GM12872 (cell line): ENCODE measurements around the gene VWA5B1.

Experiments
- TF ChIP-seq, protein P1 (sequence below): IDR thresholded peaks from 3 replicates; pipeline ENCODE4 v1.5.1; 2011; ENCODE audit warnings: low read depth, mild to moderate bottlenecking, low read length, moderate library complexity; ENCODE audit not compliant: insufficient read depth

Gene VWA5B1

DNA sequence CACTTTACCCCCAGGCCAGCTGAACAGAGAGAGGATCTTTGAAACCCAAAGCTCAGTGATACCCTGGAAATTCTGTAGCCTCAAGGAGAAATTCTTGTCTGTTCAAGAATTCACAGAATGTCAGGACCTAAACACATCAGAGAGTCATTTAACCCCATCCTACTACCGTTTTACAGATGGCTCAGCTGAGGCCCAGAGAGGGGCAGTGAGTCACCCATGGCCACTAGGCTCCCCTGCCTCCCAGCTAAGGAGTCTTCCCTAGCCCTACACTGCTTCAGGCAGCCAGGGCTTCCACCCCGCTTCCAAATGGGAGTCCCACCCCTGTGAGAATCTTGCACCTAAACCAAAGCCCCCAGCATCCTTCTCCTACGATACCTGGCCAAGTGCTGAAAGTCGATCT lies 28.3 kb downstream of the VWA5B1 start:
- TF ChIP-seq, protein P1, sequence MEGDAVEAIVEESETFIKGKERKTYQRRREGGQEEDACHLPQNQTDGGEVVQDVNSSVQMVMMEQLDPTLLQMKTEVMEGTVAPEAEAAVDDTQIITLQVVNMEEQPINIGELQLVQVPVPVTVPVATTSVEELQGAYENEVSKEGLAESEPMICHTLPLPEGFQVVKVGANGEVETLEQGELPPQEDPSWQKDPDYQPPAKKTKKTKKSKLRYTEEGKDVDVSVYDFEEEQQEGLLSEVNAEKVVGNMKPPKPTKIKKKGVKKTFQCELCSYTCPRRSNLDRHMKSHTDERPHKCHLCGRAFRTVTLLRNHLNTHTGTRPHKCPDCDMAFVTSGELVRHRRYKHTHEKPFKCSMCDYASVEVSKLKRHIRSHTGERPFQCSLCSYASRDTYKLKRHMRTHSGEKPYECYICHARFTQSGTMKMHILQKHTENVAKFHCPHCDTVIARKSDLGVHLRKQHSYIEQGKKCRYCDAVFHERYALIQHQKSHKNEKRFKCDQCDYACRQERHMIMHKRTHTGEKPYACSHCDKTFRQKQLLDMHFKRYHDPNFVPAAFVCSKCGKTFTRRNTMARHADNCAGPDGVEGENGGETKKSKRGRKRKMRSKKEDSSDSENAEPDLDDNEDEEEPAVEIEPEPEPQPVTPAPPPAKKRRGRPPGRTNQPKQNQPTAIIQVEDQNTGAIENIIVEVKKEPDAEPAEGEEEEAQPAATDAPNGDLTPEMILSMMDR = no peak

DNA sequence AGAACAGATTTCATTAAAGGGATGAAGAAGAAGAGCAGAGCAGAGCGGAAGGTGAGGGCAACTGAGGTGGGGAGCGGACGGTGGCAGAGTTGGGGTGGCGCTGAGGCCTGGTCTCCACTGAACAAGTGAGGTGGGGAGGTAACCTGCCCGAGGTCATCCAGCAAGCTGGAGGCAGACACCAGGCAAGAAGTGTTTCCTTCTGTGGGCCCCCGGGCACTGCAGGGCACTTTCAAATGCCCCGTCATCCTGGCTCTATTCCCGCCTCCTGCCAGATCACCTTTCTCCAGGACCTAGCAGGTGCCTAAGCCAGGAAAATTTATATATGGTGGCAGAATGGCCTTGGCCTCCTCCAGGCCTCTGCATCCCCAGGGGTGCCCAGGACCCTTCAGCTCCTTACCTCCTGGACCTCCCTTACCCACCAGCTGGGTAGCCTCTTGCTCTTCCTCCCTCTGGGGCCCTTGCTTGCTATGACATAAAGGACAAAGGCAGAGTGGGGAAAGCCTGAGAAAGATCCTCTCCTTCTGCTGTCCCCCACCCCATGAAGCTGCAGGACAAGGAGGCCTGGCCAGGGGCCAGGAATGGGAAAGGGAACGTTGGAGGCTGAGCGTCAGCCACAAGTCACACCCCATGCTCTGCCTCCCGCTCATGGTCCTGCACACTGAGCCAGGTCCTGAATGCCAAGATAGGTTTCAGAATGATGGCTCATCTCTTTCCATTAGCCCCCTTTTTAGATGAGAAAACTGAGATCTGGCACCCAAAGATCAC lies 29.0 kb downstream of the VWA5B1 start:
- TF ChIP-seq, protein P1 = no peak

DNA sequence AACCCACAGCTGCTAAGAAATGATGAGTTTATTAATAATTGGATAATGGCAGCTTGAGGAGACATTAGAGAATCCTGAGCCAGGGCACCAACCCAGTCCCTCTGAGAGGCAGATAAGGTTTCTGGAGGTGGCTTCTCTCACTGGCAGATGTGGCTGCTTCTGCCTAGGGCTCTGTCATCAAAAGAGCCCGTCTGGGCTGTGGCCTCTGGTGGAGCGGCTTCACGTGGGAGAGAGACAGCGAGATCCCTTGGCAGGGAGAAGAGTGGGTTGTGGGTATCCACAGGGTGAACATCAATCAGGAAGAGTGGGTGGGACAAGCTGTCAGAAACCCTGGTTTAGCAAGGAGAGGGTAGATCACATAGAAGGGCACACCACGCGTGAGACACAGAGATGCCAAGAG lies 30.0 kb downstream of the VWA5B1 start:
- TF ChIP-seq, protein P1 = no peak

DNA sequence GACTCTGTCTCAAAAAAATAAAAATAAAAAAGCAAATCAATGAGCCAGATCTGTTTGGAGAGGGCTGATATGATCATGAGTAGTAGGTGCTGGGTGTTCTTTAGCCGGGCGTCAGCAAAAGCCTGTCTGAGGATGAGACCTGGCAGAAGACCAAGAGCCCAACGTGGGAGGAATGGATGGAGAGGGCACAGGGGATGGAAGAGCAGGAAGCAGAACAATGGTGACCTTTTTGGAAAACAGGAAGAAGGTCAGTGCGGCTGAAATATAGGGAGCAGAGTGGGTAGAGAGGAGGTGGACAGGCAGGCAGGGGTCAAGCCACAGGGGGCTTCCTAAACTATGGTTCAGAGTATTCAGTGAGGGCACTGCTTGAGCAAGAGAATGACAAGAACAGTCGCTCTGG lies 30.9 kb downstream of the VWA5B1 start:
- TF ChIP-seq, protein P1 = no peak

DNA sequence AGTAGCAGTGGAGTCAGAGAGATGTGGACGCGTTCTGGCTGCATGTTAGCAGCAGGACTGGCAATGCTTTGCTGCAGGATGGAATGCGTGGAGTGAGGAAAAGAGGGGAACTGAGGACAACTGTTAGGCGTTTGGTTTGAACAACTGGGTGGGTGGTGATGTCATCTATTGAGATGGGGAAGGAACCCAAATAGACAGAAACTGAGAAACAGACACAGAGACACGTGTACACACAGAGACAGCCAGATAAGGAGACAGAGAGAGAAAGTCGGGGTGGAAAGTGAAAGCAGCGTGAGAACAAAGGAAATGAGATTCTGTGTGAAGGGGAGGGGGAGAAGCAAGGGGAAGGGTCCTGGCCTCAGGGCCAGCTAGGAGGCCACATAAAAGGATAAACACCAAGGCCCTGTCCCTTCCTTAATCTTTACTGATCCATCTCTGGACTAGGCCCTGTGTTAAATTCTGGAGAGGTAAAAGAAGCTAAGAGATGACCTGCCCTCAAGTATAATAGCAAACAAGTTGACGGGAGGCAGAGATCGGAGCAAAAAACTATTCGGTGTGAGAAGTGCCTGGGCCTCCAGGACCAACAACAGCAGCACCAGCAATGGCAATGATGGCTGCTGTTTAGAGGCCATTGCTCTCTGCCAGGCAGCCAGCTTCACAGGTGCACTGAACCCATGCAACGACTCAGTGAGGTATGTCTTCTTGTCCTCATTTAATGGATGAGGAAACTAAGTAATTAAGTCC lies 31.6 kb downstream of the VWA5B1 start:
- TF ChIP-seq, protein P1 = no peak

DNA sequence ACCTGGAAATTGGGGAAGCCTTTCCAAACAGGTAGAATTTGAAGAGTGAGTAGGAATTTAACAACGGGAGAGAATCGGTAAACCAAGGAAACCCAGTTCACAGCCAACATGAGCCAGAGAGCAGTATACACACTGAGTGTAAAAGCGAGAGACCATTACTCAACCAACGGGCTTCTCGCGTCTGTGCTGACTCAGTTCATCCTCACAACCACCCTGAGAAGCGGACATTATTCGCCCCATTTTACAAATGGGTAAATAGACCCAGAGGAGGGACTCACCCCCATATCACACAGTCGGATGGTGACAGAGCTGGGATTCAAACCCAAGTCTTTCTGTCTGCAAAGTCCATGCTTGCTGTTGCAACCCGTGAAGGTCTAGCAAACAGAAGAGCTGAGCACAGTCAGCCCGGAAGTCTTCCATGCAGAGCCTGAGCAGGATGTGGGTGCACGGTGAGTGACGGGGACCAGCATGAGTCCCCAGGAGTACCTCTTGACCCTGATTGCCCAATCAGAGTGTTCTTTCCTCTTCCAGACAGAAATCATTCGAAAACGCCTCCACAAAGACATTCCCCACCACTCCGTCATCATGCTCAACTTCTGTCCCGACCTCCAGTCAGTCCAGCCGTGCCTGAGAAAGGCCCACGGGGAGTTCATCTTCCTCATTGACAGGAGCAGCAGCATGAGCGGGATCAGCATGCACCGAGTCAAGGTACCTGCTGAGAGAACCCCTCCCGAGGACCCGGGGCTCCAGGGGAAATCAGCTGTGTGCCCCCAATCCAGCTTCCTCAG lies 32.3 kb downstream of the VWA5B1 start:
- TF ChIP-seq, protein P1 = no peak

DNA sequence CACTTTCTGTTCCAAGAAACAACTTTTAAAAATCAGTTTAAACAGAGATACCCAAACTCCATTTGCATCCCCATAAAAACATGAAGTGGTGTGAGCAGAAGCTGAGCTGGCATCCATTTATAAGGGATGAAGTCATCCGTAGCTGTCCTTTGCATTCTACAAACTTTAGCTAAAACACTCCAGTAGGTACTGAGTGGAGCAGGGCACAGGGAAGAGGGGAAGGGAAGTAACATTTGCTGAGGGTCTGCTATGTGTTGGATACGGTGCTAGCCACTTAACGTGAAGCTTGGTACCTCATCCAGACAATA lies 32.9 kb downstream of the VWA5B1 start:
- TF ChIP-seq, protein P1 = no peak
